H9 (cell line): ENCODE data around the gene SSBP3. TPM values are rescaled to one million over a fixed set of nuclear protein-coding genes. Genes with fewer than 3 reads are reported as not detected.

Experiments
- DNase-seq: peaks from one replicate; pipeline ENCODE4 v3.0.0-alpha.2; 2017
- H2AFZ ChIP-seq: one replicate; pipeline ENCODE4 v1.6.1; 2013; ENCODE audit warnings: mild to moderate bottlenecking, low read length, control low read depth, moderate library complexity
- H2AK5ac ChIP-seq: 2 replicates; pipeline ENCODE4 v1.6.1; 2013; ENCODE audit warnings: low read length, control low read depth, mixed read lengths; ENCODE audit not compliant: insufficient read length
- H2BK120ac ChIP-seq: one replicate; pipeline ENCODE4 v1.6.1; 2013; ENCODE audit warnings: low read depth, mild to moderate bottlenecking, low read length, control low read depth, inconsistent platforms; ENCODE audit not compliant: poor library complexity, severe bottlenecking
- H2BK12ac ChIP-seq: 2 replicates; pipeline ENCODE4 v1.6.1; 2013; ENCODE audit warnings: low read length, control low read depth, mixed read lengths, low read depth; ENCODE audit not compliant: insufficient read length
- H2BK15ac ChIP-seq: 2 replicates; pipeline ENCODE4 v1.6.1; 2013; ENCODE audit warnings: low read depth, low read length, control low read depth
- H2BK20ac ChIP-seq: one replicate; pipeline ENCODE4 v1.6.1; 2013; ENCODE audit warnings: low read depth, mild to moderate bottlenecking, low read length, control low read depth, inconsistent platforms; ENCODE audit not compliant: poor library complexity, severe bottlenecking
- H2BK5ac ChIP-seq: 2 replicates; pipeline ENCODE4 v1.6.1; 2013; ENCODE audit warnings: low read length, control low read depth, mixed read lengths; ENCODE audit not compliant: insufficient read length
- H3K14ac ChIP-seq: 2 replicates; pipeline ENCODE4 v1.6.1; 2013; ENCODE audit warnings: low read length, control low read depth; ENCODE audit not compliant: insufficient read depth
- H3K18ac ChIP-seq: 2 replicates; pipeline ENCODE4 v1.6.1; 2013; ENCODE audit warnings: low read depth, mild to moderate bottlenecking, mixed read lengths, low read length, control low read depth; ENCODE audit not compliant: insufficient read length
- H3K23ac ChIP-seq: 2 replicates; pipeline ENCODE4 v1.6.1; 2013; ENCODE audit warnings: low read length, control low read depth, mixed read lengths, low read depth; ENCODE audit not compliant: insufficient read length
- H3K23me2 ChIP-seq: 2 replicates; pipeline ENCODE4 v1.6.1; 2013; ENCODE audit warnings: low read depth, mild to moderate bottlenecking, mixed read lengths, low read length, control low read depth; ENCODE audit not compliant: insufficient read length, poor library complexity, severe bottlenecking
- H3K27ac ChIP-seq: 2 replicates; pipeline ENCODE4 v1.5.1; 2013; ENCODE audit warnings: low read length, control low read depth, mixed read lengths, low read depth; ENCODE audit not compliant: insufficient read length
- H3K27me3 ChIP-seq: 2 replicates; pipeline ENCODE4 v1.6.1; 2013; ENCODE audit warnings: low read length, control low read depth, inconsistent platforms; ENCODE audit not compliant: insufficient read depth
- H3K4ac ChIP-seq: 2 replicates; pipeline ENCODE4 v1.6.1; 2013; ENCODE audit warnings: low read depth, mild to moderate bottlenecking, control low read depth, inconsistent platforms, low read length, moderate library complexity
- H3K4me1 ChIP-seq: 2 replicates; pipeline ENCODE4 v1.6.1; 2013; ENCODE audit warnings: low read length, control low read depth, inconsistent platforms; ENCODE audit not compliant: insufficient read depth
- H3K4me2 ChIP-seq: 2 replicates; pipeline ENCODE4 v1.6.1; 2013; ENCODE audit warnings: low read length, control low read depth, mixed read lengths; ENCODE audit not compliant: insufficient read length, insufficient read depth
- H3K56ac ChIP-seq: 2 replicates; pipeline ENCODE4 v1.6.1; 2013; ENCODE audit warnings: low read depth, mild to moderate bottlenecking, mixed read lengths, low read length, control low read depth; ENCODE audit not compliant: insufficient read length
- H3K79me1 ChIP-seq: 2 replicates; pipeline ENCODE4 v1.6.1; 2013; ENCODE audit warnings: low read depth, mild to moderate bottlenecking, moderate library complexity, low read length, control low read depth, inconsistent platforms; ENCODE audit not compliant: insufficient read depth, poor library complexity, severe bottlenecking
- H3K79me2 ChIP-seq: 2 replicates; pipeline ENCODE4 v1.6.1; 2013; ENCODE audit warnings: low read length, control low read depth, inconsistent platforms; ENCODE audit not compliant: insufficient read depth
- H3K9ac ChIP-seq: 2 replicates; pipeline ENCODE4 v1.6.1; 2013; ENCODE audit warnings: low read length, control low read depth, mixed read lengths; ENCODE audit not compliant: insufficient read length; ENCODE audit errors: extremely low read depth
- H3K9me3 ChIP-seq: one replicate; pipeline ENCODE4 v1.6.1; 2013; ENCODE audit warnings: low read depth, low read length, inconsistent platforms; ENCODE audit not compliant: control insufficient read depth
- H3T11ph ChIP-seq: one replicate; pipeline ENCODE4 v1.6.1; 2013; ENCODE audit warnings: mild to moderate bottlenecking, low read length, control low read depth, inconsistent platforms
- H4K20me1 ChIP-seq: one replicate; pipeline ENCODE4 v1.6.1; 2013; ENCODE audit not compliant: control insufficient read depth, insufficient read length, insufficient read depth
- H4K5ac ChIP-seq: 2 replicates; pipeline ENCODE4 v1.6.1; 2013; ENCODE audit warnings: low read depth, mild to moderate bottlenecking, mixed read lengths, low read length, control low read depth; ENCODE audit not compliant: insufficient read length
- H4K8ac ChIP-seq: replicated peaks from 2 replicates; pipeline ENCODE4 v1.6.1; 2013; ENCODE audit warnings: low read length, control low read depth, mixed read lengths, low read depth; ENCODE audit not compliant: insufficient read length
- H4K91ac ChIP-seq: 2 replicates; pipeline ENCODE4 v1.6.1; 2013; ENCODE audit warnings: low read depth, mild to moderate bottlenecking, moderate library complexity, mixed read lengths, low read length, control low read depth; ENCODE audit not compliant: insufficient read length
- H3K27ac Mint-ChIP-seq, 3 experiments: 2 replicates in 2 of 3; 3 replicates in 1 of 3; pipeline ENCODE4 v1.8.0; 2020 to 2021; ENCODE audit warnings: mixed read lengths in 3 of 3, mild to moderate bottlenecking in 1 of 3, moderate library complexity in 1 of 3
- H3K27me3 Mint-ChIP-seq: 2 replicates; pipeline ENCODE4 v1.8.0; 2021; ENCODE audit warnings: low read depth, mild to moderate bottlenecking, moderate library complexity, mixed read lengths
- H3K36me3 Mint-ChIP-seq, 3 experiments: 2 replicates in 2 of 3; 3 replicates in 1 of 3; pipeline ENCODE4 v1.8.0; 2020 to 2021; ENCODE audit warnings: low read depth in 3 of 3, mixed read lengths in 3 of 3; ENCODE audit not compliant: insufficient read depth in 1 of 3
- H3K4me1 Mint-ChIP-seq, 2 experiments: 2 replicates each; pipeline ENCODE4 v1.8.0; 2020; ENCODE audit warnings: mixed read lengths in 2 of 2
- H3K4me3 Mint-ChIP-seq, 2 experiments: 2 replicates in 1 of 2; 3 replicates in 1 of 2; pipeline ENCODE4 v1.8.0; 2020 to 2021; ENCODE audit warnings: mild to moderate bottlenecking in 2 of 2, mixed read lengths in 2 of 2, moderate library complexity in 1 of 2
- H3K9me3 Mint-ChIP-seq, 2 experiments: 2 replicates in 1 of 2; 3 replicates in 1 of 2; pipeline ENCODE4 v1.8.0; 2020; ENCODE audit warnings: mild to moderate bottlenecking in 2 of 2, mixed read lengths in 2 of 2, moderate library complexity in 1 of 2
- WGBS: extraction: QIAGEN DNeasy Blood & Tissue Kit; methylation state at CpG from one replicate; pipeline ENCODE4 v1.1.7; 2013; ENCODE audit warnings: missing lambda C conversion rate, low lambda C conversion rate, mixed read lengths; ENCODE audit not compliant: insufficient read length; ENCODE audit errors: extremely low coverage; 5-methylcytosine and 5-hydroxymethylcytosine counted together
- total RNA-seq: library from RNA; stranded (reverse); gene quantifications from 2 replicates; pipeline ENCODE4 v1.2.1, GENCODE V29; 2021
- TF ChIP-seq, protein P1 (sequence below): fragments of 200-600 bp; sonication (generic); conservative IDR thresholded peaks from 3 replicates; pipeline ENCODE4 v1.8.0; 2021; ENCODE audit warnings: antibody characterized with exemption, mild to moderate bottlenecking

The SSBP3 gene
- total RNA-seq, 1 experiment from 2014 or later: 126 TPM

DNA sequence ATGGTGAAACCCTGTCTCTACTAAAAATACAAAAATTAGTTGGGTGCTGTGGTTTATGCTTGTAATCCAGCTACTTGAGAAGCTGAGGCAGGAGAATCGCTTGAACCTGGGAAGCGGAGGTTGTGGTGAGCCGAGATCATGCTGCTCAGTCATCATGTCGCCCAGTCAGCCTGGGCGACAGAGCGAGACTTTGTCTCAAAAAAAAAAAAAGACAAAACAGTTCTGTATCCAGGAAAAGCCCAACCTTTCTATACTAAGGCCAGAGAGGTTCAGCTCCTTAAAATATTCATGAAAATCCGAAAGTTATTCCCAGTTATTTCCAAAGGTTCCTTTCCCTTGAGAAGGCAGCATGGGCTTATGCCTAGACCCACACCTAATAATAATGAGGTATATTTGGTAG, 202.0 kb downstream of the SSBP3 start:
- Histone ChIP-seq H3K23me2 (peaks cover 12% of the 10 kb centered on the region), H4K8ac (no peak overlapping the region), H2AK5ac (no peak overlapping the region), H3K27me3 (no peaks in the 10 kb centered on the region), H4K5ac (no peak overlapping the region), H2AFZ (no peak overlapping the region), H3K14ac (no peak overlapping the region), H3K9ac (no peak overlapping the region), H2BK12ac (no peak overlapping the region), H2BK20ac (no peak overlapping the region), H3K56ac (no peak overlapping the region), H3K4me2 (no peak overlapping the region), H2BK5ac (no peak overlapping the region), H3K4me1 (peaks cover 3% of the 10 kb centered on the region; the same call in 1 of the 2 replicates), H4K91ac (no peak overlapping the region), H3K23ac (no peak overlapping the region), H3K79me1 (peaks cover 5% of the 10 kb centered on the region), H3K79me2 (peaks cover 13% of the 10 kb centered on the region; the same call in 1 of the 2 replicates), H2BK15ac (no peak overlapping the region), H3T11ph (no peak overlapping the region), H2BK120ac (no peak overlapping the region), H3K18ac (no peak overlapping the region), H4K20me1 (no peaks in the 10 kb centered on the region), H3K4ac (no peak overlapping the region), H3K9me3 (no peaks in the 10 kb centered on the region), H3K27ac (no peak overlapping the region)
- Mint-ChIP-seq H3K27ac (no peak overlapping the region), H3K36me3 (peaks cover 40 to 58% (median 53%) of the 10 kb centered on the region in 3 experiments; a peak in 6 of 7 replicates), H3K9me3 (no peaks in the 10 kb centered on the region; a peak in 1 of 5 replicates), H3K4me3 (no peak overlapping the region), H3K4me1 (peaks cover 12 to 16% of the 10 kb centered on the region in 2 experiments), H3K27me3 (no peaks in the 10 kb centered on the region)
- DNase-seq: no peak
- TF ChIP-seq, protein P1, sequence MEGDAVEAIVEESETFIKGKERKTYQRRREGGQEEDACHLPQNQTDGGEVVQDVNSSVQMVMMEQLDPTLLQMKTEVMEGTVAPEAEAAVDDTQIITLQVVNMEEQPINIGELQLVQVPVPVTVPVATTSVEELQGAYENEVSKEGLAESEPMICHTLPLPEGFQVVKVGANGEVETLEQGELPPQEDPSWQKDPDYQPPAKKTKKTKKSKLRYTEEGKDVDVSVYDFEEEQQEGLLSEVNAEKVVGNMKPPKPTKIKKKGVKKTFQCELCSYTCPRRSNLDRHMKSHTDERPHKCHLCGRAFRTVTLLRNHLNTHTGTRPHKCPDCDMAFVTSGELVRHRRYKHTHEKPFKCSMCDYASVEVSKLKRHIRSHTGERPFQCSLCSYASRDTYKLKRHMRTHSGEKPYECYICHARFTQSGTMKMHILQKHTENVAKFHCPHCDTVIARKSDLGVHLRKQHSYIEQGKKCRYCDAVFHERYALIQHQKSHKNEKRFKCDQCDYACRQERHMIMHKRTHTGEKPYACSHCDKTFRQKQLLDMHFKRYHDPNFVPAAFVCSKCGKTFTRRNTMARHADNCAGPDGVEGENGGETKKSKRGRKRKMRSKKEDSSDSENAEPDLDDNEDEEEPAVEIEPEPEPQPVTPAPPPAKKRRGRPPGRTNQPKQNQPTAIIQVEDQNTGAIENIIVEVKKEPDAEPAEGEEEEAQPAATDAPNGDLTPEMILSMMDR: no peak
- WGBS: no CpG with 5 or more reads among the region's 7 CpGs
